ENCODE data around the gene ANKS6. TPM values are rescaled to one million over a fixed set of nuclear protein-coding genes. Genes with fewer than 3 reads are reported as not detected.

ANKS6 gene
- total RNA-seq, 1 experiment from 2014 or later: 46.3 TPM

DNA sequence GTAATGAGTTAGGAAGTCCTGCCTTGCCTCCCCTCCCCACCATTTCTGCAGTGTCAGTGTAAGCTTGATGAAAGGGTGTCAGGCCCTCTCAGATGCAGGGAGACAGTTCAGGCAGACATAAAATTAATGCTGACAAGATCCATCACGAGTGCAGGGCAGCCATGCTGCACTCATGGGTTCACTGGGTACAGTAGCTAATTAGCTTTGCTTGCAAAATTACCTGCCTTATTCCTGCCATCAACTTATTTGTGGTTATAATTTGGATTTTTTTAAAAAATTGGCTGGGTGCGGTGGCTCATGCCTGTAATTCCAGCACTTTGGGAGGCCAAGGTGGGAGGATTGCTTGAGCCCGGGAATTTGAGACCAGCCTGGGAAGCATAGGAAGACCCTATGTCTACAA lies 29.1 kb upstream of the ANKS6 start:
- H3K27me3 Mint-ChIP-seq (ENCODE audit: low read depth): peaks cover 2% of the 10 kb centered on the region; the same call in 1 of the 2 replicates
- TF ChIP-seq, protein P1, sequence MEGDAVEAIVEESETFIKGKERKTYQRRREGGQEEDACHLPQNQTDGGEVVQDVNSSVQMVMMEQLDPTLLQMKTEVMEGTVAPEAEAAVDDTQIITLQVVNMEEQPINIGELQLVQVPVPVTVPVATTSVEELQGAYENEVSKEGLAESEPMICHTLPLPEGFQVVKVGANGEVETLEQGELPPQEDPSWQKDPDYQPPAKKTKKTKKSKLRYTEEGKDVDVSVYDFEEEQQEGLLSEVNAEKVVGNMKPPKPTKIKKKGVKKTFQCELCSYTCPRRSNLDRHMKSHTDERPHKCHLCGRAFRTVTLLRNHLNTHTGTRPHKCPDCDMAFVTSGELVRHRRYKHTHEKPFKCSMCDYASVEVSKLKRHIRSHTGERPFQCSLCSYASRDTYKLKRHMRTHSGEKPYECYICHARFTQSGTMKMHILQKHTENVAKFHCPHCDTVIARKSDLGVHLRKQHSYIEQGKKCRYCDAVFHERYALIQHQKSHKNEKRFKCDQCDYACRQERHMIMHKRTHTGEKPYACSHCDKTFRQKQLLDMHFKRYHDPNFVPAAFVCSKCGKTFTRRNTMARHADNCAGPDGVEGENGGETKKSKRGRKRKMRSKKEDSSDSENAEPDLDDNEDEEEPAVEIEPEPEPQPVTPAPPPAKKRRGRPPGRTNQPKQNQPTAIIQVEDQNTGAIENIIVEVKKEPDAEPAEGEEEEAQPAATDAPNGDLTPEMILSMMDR (conservative IDR thresholded peaks at IDR 0.05): no peak

More for the DNA sequence above, 29.1 kb upstream of the ANKS6 start:
- no peaks in the 10 kb centered on the region for H3K27me3 ChIP-seq (ENCODE audit: insufficient read depth, low read length)
- H2BK120ac ChIP-seq (ENCODE audit: low read depth, low read length, poor library complexity, severe bottlenecking): no peak overlapping the region
- no peak overlapping the region for H4K5ac ChIP-seq (ENCODE audit: insufficient read length, low read depth, low read length)
- no peak overlapping the region for H3K18ac ChIP-seq (ENCODE audit: insufficient read length, low read depth, low read length)
- H2BK15ac ChIP-seq (ENCODE audit: low read depth, low read length): no peak overlapping the region
- H3K4me3 Mint-ChIP-seq: no peak overlapping the region
- peaks cover 2 to 39% (median 29%) of the 10 kb centered on the region in 3 experiments; a peak in 6 of 7 replicates for H3K36me3 Mint-ChIP-seq (ENCODE audit: insufficient read depth in 1 of 3, low read depth in 3 of 3)
- H3K79me1 ChIP-seq (ENCODE audit: insufficient read depth, low read depth, low read length, poor library complexity, severe bottlenecking): no peaks in the 10 kb centered on the region
- 0 out of 4 replicates have a peak, but pooled peaks cover 0 to 3% of the 10 kb centered on the region in 2 experiments for H3K4me1 Mint-ChIP-seq
- no peak overlapping the region for H3K56ac ChIP-seq (ENCODE audit: insufficient read length, low read depth, low read length)
- H3T11ph ChIP-seq (ENCODE audit: low read length): no peak overlapping the region
- no peak overlapping the region for H3K4me2 ChIP-seq (ENCODE audit: insufficient read depth, insufficient read length, low read length)
- no peak overlapping the region for H3K23ac ChIP-seq (ENCODE audit: insufficient read length, low read depth, low read length)
- DNase-seq: no peak
- H3K23me2 ChIP-seq (ENCODE audit: insufficient read length, low read depth, low read length, poor library complexity, severe bottlenecking): no peaks in the 10 kb centered on the region
- H3K9me3 Mint-ChIP-seq: no peaks in the 10 kb centered on the region; a peak in 3 of 5 replicates
- no peak overlapping the region for H2BK20ac ChIP-seq (ENCODE audit: low read depth, low read length, poor library complexity, severe bottlenecking)
- H4K91ac ChIP-seq (ENCODE audit: insufficient read length, low read depth, low read length): no peak overlapping the region
- no peaks in the 10 kb centered on the region for H4K20me1 ChIP-seq (ENCODE audit: control insufficient read depth, insufficient read depth, insufficient read length)
- H3K27ac Mint-ChIP-seq: no peak overlapping the region
- no peak overlapping the region for H2BK5ac ChIP-seq (ENCODE audit: insufficient read length, low read length)
- no peak overlapping the region for H4K8ac ChIP-seq (replicated peaks; ENCODE audit: insufficient read length, low read depth, low read length)
- no peaks in the 10 kb centered on the region for H3K9me3 ChIP-seq (ENCODE audit: control insufficient read depth, low read depth, low read length)
- no peaks in the 10 kb centered on the region for H3K4me1 ChIP-seq (ENCODE audit: insufficient read depth, low read length)
- H3K14ac ChIP-seq (ENCODE audit: insufficient read depth, low read length): no peak overlapping the region
- WGBS (ENCODE audit: extremely low coverage, insufficient read length, low lambda C conversion rate): no CpG with 5 or more reads among the region's 3 CpGs
- H2AFZ ChIP-seq (ENCODE audit: low read length): no peak overlapping the region
- H2BK12ac ChIP-seq (ENCODE audit: insufficient read length, low read depth, low read length): no peak overlapping the region
- H2AK5ac ChIP-seq (ENCODE audit: insufficient read length, low read length): no peak overlapping the region
- no peaks in the 10 kb centered on the region for H3K79me2 ChIP-seq (ENCODE audit: insufficient read depth, low read length)
- no peak overlapping the region for H3K27ac ChIP-seq (ENCODE audit: insufficient read length, low read depth, low read length)
- no peak overlapping the region for H3K9ac ChIP-seq (ENCODE audit: extremely low read depth, insufficient read length, low read length)
- H3K4ac ChIP-seq (ENCODE audit: low read depth, low read length): no peak overlapping the region
